Colonic mucosa (tissue), 4 donors: ENCODE data around the gene TAF5L. TPM values are rescaled to one million over a fixed set of nuclear protein-coding genes. Genes with fewer than 3 reads are reported as not detected.

ENCODE experiments used
- DNase-seq: peaks from one replicate; pipeline ENCODE4 v3.0.0-alpha.2; 2020
- H3K27ac ChIP-seq: fragments of 200-600 bp; one replicate; pipeline ENCODE4 v1.8.0; 2021
- H3K27me3 ChIP-seq: fragments of 200-600 bp; one replicate; pipeline ENCODE4 v1.8.0; 2021
- H3K36me3 ChIP-seq: fragments of 200-600 bp; one replicate; pipeline ENCODE4 v1.8.0; 2021
- H3K4me1 ChIP-seq: fragments of 200-600 bp; one replicate; pipeline ENCODE4 v1.8.0; 2021; ENCODE audit warnings: mild to moderate bottlenecking
- H3K4me3 ChIP-seq: fragments of 200-600 bp; one replicate; pipeline ENCODE4 v1.8.0; 2021
- H3K9ac ChIP-seq, 2 donors: one replicate each; pipeline ENCODE4 v1.7.0; 2013; ENCODE audit warnings: control low read depth in 2 of 2, low read depth in 2 of 2, low read length in 2 of 2
- H3K9me3 ChIP-seq: fragments of 200-600 bp; one replicate; pipeline ENCODE4 v1.8.0; 2021
- intact Hi-C: fragments of 100-400 bp; cut with DNase I; formaldehyde crosslinking; loops from one replicate; pipeline ENCODE4 v1.14.1; 2022
- total RNA-seq, 2 donors: library from RNA; stranded (reverse); fragmentation: NEBNext Ultra II Directional in 1 of 2; extraction: Animal tissue kit (Norgen Biotek cat#: 25700) in 1 of 2; gene quantifications; one replicate each; pipeline ENCODE4 v1.2.1, GENCODE V29; 2021
- TF ChIP-seq, protein P1 (sequence below): fragments of 200-600 bp; IDR thresholded peaks from one replicate; pipeline ENCODE4 v1.8.0; 2022; ENCODE audit warnings: antibody characterized with exemption, mild to moderate bottlenecking
- donor health status: healthy.
- donor health status: DM: no; HTN: no; CAD: no.
- donor health status: DM: no; HTN: no; CAD: no.

Gene TAF5L
- total RNA-seq, 2 donors from 2014 or later: 20.9 to 24.3 TPM

DNA sequence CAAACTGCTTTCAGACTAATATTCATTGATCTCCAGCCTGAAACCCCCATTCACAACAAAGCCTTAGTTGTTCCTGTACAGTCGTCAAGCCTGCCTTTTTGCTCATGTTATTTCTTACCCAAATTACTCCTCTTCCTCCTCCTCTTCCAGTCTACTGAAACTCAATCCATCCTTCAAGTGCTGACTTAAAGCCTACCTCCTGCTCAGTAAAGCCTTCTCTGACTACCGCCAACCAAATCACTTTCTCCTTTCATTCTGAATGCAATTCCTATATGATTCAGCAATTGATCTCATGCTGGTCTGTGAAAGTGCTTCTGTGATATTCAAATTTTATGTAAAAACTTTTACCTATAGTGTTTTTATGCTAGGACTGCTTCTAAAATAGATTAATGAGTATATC, 18.6 kb downstream of the TAF5L start:
- no peaks in the 10 kb centered on the region for H3K9me3 ChIP-seq
- TF ChIP-seq, protein P1, sequence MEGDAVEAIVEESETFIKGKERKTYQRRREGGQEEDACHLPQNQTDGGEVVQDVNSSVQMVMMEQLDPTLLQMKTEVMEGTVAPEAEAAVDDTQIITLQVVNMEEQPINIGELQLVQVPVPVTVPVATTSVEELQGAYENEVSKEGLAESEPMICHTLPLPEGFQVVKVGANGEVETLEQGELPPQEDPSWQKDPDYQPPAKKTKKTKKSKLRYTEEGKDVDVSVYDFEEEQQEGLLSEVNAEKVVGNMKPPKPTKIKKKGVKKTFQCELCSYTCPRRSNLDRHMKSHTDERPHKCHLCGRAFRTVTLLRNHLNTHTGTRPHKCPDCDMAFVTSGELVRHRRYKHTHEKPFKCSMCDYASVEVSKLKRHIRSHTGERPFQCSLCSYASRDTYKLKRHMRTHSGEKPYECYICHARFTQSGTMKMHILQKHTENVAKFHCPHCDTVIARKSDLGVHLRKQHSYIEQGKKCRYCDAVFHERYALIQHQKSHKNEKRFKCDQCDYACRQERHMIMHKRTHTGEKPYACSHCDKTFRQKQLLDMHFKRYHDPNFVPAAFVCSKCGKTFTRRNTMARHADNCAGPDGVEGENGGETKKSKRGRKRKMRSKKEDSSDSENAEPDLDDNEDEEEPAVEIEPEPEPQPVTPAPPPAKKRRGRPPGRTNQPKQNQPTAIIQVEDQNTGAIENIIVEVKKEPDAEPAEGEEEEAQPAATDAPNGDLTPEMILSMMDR: no peak
- no peak overlapping the region for H3K27ac ChIP-seq
- no peak overlapping the region for H3K9ac ChIP-seq
- H3K36me3 ChIP-seq: peaks cover 16% of the 10 kb centered on the region
- no peaks in the 10 kb centered on the region for H3K27me3 ChIP-seq
- intact Hi-C loops: no loop called here
- H3K4me1 ChIP-seq: no peaks in the 10 kb centered on the region
- no peak overlapping the region for H3K4me3 ChIP-seq
- no peak for DNase-seq

DNA sequence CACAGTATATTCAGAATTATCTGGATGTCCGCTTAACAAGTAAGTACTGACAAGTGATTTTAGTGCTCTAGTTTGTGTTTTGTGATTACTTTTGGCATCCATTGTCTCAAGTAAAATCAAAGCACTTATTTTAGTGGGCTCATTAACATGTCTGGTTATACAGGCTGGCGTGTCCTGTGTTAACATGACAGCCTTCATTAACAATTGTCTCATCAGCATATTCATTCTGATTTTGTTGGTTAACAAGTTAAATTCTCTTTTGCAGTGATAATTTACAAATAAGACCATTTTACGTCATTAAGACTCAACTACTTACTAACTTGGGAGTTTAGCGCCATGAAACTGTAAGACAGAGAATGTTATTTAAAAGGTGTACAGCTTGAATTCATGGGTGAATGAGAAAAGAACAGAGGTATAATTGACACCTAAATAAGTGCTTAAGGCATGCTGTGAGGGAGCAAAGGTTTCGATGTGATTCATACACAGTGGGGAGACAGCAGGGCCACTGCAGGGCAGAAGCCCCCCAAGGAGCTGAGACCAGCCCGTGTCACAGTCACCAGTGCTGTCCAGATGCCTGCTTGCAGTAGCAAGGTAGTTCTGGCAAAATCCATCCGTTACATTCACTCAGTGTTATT, 22.4 kb downstream of the TAF5L start:
- Histone ChIP-seq H3K27me3 (no peaks in the 10 kb centered on the region), H3K4me3 (no peak overlapping the region), H3K9me3 (no peaks in the 10 kb centered on the region), H3K4me1 (no peaks in the 10 kb centered on the region), H3K9ac (no peak overlapping the region), H3K27ac (no peak overlapping the region), H3K36me3 (peaks cover 9% of the 10 kb centered on the region)
- intact Hi-C loops: no loop called here
- TF ChIP-seq, protein P1: no peak
- no peak for DNase-seq

DNA sequence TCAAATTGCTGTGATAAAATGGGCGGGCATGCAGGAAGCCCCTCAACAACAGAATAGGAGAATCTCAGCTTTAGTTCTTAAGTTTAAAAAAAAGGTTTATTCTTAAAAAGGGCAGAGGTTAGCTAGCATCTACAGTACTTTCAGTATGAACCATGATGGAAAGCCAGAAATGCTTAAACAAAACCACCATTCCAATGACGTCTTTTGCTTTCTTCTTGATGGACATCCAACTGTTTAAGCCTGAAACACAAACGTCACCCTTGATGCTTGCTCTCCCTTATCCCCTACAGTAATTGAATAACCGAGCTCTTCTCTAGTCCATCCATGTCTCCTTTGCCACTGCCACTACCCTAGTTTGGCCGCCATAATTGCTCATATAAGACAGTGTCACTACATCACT, 25.7 kb downstream of the TAF5L start:
- intact Hi-C loops: no loop called here
- no peak overlapping the region for H3K27ac ChIP-seq
- no peak for DNase-seq
- TF ChIP-seq, protein P1: no peak
- no peaks in the 10 kb centered on the region for H3K9me3 ChIP-seq
- no peak overlapping the region for H3K4me3 ChIP-seq
- H3K27me3 ChIP-seq: no peaks in the 10 kb centered on the region
- H3K36me3 ChIP-seq: peaks cover 9% of the 10 kb centered on the region
- H3K4me1 ChIP-seq: no peaks in the 10 kb centered on the region
- H3K9ac ChIP-seq: no peak overlapping the region

DNA sequence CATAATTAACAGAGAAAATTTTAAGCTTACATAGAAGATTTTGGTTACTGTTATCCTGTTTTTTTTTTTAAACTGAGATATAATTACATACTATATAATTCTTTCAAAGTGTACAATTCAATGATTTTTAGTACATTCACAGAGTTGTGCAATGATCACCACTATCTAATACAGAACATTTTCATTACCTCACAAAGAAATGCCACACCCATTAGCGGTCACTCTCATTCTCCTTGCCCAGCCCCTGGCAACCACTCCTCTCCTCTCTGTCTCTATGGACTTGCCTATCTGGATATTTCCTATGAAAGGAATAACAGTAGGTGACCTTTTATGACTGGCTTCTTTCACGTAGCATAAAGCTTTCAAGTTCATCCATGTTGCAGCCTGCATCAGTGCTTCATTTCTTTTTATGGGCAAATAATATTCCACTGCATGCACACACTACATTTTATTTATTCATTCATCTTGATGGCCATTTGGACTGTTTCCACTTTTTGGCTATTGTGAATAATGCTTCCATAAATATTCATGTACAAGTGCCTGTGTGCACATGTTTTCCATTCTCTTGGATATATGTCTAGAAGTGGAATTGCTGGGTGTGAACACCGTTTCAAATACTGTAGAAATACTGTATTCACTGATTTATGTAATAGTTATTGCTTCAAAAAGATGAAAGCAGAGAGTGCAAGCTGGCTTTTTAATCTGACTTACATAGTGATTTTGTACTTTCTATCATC, 26.5 kb downstream of the TAF5L start:
- Histone ChIP-seq H3K9me3 (no peaks in the 10 kb centered on the region), H3K4me1 (no peaks in the 10 kb centered on the region), H3K27me3 (no peaks in the 10 kb centered on the region), H3K9ac (no peak overlapping the region), H3K4me3 (no peak overlapping the region), H3K27ac (no peak overlapping the region), H3K36me3 (peaks cover 13% of the 10 kb centered on the region)
- TF ChIP-seq, protein P1: no peak
- no peak for DNase-seq
- intact Hi-C loops: no loop called here

DNA sequence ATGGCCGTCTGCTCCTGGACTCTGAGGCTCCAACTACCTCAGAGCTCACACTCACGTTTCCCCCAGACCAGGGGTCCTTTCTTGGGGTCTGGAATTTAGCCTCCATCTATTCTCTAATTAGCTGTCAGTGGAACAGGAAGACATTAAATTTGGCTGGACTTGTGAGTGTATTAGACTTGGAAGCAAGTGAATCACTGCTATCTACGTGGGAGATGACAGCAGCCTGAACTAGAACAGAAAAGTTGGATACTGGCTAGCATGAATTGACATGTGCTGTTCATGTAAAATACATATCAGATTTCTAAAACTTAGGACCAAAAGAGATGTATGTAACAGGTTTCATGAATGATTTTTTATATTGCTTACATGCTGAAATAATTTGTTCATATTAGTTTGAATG, 28.0 kb downstream of the TAF5L start:
- no peak overlapping the region for H3K9ac ChIP-seq
- no peaks in the 10 kb centered on the region for H3K4me1 ChIP-seq
- H3K27ac ChIP-seq: peak overlapping the region; percentile 65
- H3K27me3 ChIP-seq: no peaks in the 10 kb centered on the region
- DNase-seq: no peak
- no peaks in the 10 kb centered on the region for H3K9me3 ChIP-seq
- TF ChIP-seq, protein P1: no peak
- intact Hi-C loops: no loop called here
- no peak overlapping the region for H3K4me3 ChIP-seq
- peaks cover 16% of the 10 kb centered on the region for H3K36me3 ChIP-seq
